NCI-H2171 treated with DMSO at 0.1 percent for 48 hours (cell line): Measurements from ENCODE around the gene CAPN3.

Source experiments
- DNase-seq: peaks from one replicate; lab custom pipeline; 2025; lab: John Stamatoyannopoulos, UW

The CAPN3 gene

DNA sequence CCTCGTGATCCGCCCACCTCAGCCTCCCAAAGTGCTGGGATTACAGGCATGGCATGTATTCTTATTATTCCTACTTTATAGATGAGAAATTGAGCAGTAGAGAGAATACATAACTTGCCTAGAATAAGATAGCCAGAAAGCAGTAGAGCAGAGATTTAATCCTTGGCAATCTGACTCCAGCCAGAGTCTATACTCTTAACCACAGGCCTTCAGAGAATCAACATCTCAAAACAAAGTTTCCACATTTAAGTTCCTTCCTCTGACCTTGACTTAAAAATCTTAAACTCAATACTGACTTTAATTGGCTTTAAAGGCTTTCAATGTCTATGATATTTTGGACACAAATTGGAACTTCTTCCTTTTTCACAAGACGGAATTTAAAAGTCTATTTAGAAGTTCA lies 94.5 kb downstream of the CAPN3 start:
- no peak for DNase-seq

DNA sequence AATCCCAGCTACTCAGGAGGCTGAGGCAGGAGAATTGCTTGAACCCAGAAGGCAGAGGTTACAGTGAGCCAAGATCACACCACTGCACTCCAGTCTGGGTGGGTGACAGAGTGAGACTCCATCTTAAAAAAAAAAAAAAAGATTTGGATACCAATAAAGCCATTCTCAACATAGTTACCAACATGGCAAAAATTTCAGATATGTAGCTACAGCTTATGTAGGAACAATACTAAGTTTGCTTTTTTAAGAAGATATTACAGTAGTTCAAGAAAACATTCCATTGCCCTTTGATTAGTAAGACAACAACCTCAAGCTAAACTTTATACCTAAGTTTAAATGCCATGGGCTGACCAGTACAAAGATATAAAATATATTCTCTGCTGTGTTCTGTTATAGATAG lies 97.2 kb downstream of the CAPN3 start:
- no peak for DNase-seq

DNA sequence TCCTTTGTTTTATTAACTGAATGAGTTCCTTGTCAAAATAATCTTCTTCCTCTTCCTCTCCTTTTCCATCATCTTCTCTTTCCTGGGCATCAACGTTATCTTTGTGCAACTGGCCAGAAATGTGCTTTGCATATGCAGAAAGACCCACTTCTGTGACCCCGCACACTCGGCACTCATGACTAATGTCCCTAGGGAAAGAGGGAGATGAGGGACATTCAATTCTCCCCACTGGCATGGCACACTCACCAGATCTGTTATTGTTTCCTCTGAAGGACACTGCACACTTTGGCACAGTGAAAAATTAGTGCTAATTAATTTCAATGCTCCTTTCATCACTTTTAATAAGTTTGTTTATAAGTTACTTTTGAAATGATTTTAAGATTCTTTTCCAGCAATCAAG lies 97.7 kb downstream of the CAPN3 start:
- no peak for DNase-seq

GRCh38 chr15:42457445-42458442 lies 98.4 kb downstream of the CAPN3 start:
- DNase-seq, result no peak

GRCh38 chr15:42461261-42461660 lies 102.0 kb downstream of the CAPN3 start:
- no peak for DNase-seq
